Measurements from ENCODE around the gene CDKN1B.

The CDKN1B gene

GRCh38 chr12:12716793-12717585 is at the start of gene CDKN1B:
Gene CDKN1B, plus strand, starts transcription at chr12:12717368. Its CDS starts 472 bp downstream, at chr12:12717840.
- peak; percentile 94 for DNase-seq

DNA sequence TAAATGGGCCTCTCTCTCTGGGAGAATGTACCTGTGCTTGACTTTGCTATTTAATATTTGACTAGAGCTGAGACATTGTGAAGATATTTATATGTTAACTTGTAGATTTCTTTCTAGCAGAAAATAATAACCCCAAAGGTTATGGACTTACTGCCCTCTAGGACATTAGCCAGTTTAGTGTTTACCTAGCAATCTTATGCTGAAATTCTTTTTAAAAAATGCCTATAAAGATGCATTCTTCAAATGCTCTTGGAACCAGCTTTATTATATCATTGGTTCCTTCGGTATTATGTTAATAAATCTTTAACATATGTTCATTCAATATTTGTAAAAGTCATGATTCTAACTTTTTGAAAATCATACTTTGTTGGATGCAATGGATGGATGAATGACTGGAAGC is 49.2 kb upstream of the CDKN1B start:
- DNase-seq = no peak

DNA sequence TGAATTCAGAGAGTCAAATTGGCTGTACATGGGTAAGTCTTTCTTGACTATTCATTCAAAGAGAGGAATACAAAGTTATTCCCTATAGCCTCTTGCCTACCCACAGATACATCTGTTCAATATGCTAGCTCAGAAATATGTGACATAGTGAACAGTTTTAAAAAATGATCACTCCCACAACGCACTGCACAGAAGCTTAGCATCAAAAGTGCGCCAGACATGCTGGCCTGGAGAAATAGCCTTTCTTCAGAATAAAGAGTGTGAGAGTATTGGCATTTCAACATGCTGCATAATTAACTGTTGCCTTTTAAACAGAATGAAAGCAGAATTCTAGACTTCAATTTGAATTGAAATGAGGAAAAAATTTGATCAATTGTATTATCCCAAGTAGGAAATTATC is 48.1 kb upstream of the CDKN1B start:
- no peak for DNase-seq

- DNase-seq = no peak
Observed at GRCh38 chr12:12671850-12672660, 45.1 kb upstream of the CDKN1B start.

DNA sequence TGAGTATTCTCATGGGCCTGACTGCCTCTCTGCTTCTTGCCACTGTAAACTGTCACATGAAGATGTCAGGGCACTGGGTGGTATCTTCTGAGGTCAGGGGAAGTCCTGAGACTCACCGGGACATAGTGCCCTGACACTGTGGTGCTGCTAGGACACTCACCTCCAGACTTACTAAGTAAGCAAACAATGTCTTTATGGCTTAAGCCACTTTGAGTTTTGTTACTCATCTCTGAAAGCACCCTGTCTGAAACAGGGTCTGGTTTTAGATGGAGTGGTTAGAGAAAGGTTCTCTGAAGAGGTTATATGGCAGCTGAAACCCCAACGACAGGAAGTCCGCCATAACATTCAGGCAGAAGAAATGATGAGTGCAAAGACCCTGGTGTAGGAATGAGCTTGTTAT is 43.9 kb upstream of the CDKN1B start:
- no peak for DNase-seq

DNA sequence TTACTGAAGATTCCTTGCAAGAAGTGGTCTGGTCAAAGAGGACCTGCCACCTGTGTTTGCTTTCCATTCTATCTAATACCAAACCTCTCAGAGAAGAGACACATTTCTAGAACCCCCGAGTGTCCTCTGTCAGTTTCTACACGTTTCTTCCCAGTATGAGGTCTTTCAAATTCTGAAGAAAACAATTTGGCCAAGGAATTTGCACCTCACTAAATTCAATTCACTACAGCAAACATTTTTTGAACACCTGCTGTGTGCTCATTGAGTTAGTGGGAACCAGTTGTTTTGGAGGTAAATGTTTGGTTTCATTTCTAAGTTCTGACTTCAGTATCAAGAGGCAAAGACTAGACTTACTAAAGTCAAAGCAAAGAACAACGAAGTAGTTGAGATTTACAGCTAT is 40.6 kb upstream of the CDKN1B start:
- no peak for DNase-seq

- no peak for DNase-seq
Observed at GRCh38 chr12:12681061-12681765, 36.0 kb upstream of the CDKN1B start.

DNA sequence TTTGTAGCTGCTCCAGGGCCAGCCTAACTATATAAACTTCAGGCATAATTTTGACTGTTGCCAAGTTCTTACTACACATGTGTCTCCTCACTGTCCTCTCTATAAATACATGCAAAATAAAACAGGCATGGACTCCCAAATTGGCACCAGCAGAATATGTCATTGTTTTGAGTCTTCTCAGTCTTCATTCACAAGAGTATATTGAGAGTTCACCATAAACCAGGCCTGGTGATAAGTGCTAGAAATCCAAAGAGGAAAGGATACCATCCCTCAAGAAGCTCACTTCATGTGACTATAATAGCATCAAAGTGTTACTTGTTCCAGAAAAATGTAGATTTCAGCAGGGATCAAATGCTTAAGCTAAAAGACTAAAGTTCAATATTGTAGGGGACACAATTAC is 34.9 kb upstream of the CDKN1B start:
- no peak for DNase-seq

- DNase-seq = no peak
Observed at GRCh38 chr12:12683136-12683697, 34.0 kb upstream of the CDKN1B start.

DNA sequence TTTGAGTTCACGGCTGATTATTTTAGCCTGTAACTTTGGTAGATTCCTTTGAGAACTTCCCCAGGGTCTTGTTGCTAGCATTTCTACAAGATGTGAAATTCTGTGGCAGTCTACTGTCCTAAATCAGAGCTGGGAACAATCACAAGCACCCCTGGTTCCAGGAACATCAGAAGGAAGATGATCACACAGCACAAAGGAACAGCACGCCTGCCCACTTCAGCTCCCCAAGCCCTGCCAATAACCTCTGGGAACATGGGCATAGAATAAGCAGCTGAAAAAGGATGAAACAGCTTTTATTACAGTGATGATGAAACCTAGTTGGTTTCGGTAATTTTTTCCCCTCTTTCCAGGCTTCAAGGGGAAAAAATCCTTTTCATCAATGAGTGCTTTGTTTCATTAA is 33.4 kb upstream of the CDKN1B start:
- DNase-seq = no peak

GRCh38 chr12:12684375-12685106 is 32.6 kb upstream of the CDKN1B start:
- peak; percentile 89 for DNase-seq

DNA sequence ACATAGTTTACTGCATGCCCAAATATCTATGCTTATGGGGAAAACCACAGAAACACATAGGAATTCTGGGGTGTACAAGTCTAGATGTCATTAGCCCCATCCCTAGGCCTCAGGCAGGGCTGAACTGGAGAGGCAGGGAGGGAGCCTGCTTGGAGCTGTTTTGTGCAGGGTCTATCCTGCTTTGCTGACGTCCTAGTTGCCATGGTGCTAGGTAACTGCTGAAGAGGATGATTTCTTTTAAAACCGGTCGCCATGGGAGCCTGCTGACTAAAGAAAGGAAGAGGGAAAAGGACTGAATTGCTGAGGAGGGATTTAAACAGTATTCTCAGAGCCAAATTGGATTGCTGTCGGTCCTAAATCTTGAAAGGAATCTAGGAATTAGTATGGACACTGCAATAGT is 31.9 kb upstream of the CDKN1B start:
- peak; percentile 17 for DNase-seq

DNA sequence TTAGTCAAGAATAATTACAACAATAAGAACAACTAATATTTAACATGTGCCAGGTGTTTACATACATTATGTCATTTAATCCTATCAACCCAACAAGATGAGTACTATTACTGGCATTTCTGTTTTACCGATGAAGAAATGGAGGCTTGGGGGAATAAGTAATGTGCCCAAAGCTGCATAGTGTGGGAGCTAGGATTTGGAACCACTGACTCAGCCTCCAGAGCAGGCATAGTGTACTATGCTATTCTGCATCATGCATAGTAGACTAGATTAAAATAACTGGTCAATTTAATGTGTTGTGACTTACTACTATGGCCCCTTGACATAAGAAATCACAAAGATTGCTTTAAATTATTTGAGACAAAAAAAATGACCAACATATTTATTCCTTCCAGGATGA is 30.7 kb upstream of the CDKN1B start:
- no peak for DNase-seq

DNA sequence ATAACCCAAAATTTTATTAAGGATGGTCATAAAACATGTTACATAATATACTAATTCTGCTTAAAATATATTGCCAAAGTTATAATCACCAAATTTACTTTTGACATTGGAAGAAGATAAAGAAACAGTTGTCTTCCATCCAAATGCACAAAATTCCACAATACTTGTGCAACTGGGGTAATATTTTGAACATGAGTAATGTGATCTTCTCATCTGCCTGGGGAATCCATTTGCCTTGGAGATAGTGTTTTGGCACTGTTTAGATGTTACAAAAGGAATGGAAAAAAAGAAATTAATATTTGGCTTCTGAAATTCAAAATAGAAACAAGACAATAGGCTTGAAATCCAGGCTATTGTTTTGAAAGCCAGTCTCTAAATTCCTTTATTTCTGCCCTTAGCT is 30.2 kb upstream of the CDKN1B start:
- no peak for DNase-seq

GRCh38 chr12:12689647-12690300 is 27.4 kb upstream of the CDKN1B start:
- no peak for DNase-seq

DNA sequence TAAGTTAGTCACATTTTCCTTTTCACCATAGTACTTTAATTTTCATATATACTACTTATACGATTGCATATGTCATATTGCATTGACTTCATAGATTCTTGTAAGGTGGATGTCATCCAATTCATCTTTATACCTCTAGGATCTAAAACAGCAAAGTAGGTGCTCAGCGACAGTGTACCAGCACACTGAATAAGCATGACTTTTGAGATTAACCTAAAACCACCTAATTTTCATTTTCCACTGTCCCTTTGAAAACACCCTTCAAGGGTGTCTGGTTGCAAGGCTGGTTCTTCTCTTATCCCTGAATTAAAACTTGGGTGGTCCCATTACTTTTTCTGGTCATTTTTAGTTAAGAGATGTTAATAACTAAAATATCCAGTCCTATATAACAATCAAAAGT is 25.6 kb upstream of the CDKN1B start:
- DNase-seq = no peak

- DNase-seq = no peak
Observed at GRCh38 chr12:12693111-12693671, 24.0 kb upstream of the CDKN1B start.

DNA sequence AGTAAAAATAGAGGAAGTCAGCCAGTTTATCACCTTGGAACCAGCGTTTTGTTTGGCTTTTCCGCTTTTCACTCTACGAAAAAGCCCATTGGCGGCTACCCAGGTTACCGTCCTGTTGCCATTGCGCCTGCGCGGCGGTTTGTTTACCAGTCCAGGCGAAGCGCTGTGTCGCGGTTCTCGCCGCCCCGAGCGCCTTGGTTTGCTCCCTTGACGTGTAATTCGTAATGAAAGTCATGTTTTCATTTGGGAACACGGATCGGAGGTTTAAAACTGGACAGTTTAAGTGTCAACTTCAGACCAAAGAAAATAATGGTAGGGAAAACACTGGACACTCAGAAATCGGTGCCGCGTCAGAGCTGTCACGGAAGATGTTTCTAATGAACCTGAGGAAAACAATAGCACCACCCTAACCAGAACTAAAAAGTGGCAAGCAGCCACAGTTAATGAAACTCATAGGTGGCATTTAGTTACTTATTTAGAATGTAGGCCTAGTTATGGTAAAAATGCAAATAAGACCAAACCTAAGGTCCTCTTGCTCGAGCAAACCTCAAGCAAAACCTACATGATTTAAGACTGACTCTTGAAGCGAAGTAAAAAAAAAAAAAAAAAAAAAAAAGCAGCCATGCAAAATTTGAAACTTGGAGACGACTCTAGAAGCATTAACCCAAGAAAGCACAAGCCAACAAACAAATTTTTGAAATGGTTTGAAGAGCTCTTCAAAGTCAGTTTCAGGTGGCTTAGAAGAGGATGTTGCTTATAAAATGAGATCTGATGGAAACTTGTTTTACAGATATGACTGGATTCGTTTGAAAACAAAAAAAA is 20.4 kb upstream of the CDKN1B start:
- peak; percentile 51 for DNase-seq

- no peak for DNase-seq
Observed at GRCh38 chr12:12699345-12699744, 17.8 kb upstream of the CDKN1B start.

GRCh38 chr12:12700254-12700653 is 16.9 kb upstream of the CDKN1B start:
- DNase-seq = no peak

GRCh38 chr12:12701457-12701856 is 15.7 kb upstream of the CDKN1B start:
- no peak for DNase-seq
